HK-2 (cell line): ENCODE results near the gene AP1B1.

Experiments
- DNase-seq: peaks from one replicate; pipeline ENCODE4 v3.0.0-alpha.2; 2018; ENCODE audit not compliant: unreplicated experiment

AP1B1 gene

GRCh38 chr22:29300807-29301601, 87.4 kb downstream of the AP1B1 start:
- no peak for DNase-seq

- no peak for DNase-seq
These were observed 87.9 kb downstream of the AP1B1 start for GRCh38 chr22:29300467-29300806.

GRCh38 chr22:29299136-29299900, 89.1 kb downstream of the AP1B1 start:
- DNase-seq = no peak

- no peak for DNase-seq
These were observed 89.7 kb downstream of the AP1B1 start for GRCh38 chr22:29298641-29299040.

GRCh38 chr22:29292379-29292778, 96.0 kb downstream of the AP1B1 start:
- no peak for DNase-seq

GRCh38 chr22:29291215-29291614, 97.2 kb downstream of the AP1B1 start:
- DNase-seq = no peak

GRCh38 chr22:29290061-29290460, 98.3 kb downstream of the AP1B1 start:
- DNase-seq = no peak

GRCh38 chr22:29288837-29289236, 99.5 kb downstream of the AP1B1 start:
- DNase-seq = no peak

GRCh38 chr22:29284196-29284595, 104.2 kb downstream of the AP1B1 start:
- DNase-seq = no peak

- no peak for DNase-seq
These were observed 110.4 kb downstream of the AP1B1 start for GRCh38 chr22:29277927-29278326.
